Lower leg skin (tissue), 3 donors: ENCODE measurements around the gene LRRC55.

Source experiments
- POLR2A ChIP-seq, 2 donors: fragments of 450-650 bp; IDR thresholded peaks; one replicate each; pipeline ENCODE4 v1.6.1; 2016 to 2017; ENCODE audit warnings: antibody characterized with exemption in 2 of 2, mild to moderate bottlenecking in 1 of 2, moderate library complexity in 1 of 2
- TF ChIP-seq, protein P1 (sequence below), 3 donors: fragments of 450-650 bp; IDR thresholded peaks; one replicate each; pipeline ENCODE4 v1.5.1; 2016; ENCODE audit warnings: antibody characterized with exemption in 3 of 3, mild to moderate bottlenecking in 3 of 3, moderate library complexity in 2 of 3

DNA sequence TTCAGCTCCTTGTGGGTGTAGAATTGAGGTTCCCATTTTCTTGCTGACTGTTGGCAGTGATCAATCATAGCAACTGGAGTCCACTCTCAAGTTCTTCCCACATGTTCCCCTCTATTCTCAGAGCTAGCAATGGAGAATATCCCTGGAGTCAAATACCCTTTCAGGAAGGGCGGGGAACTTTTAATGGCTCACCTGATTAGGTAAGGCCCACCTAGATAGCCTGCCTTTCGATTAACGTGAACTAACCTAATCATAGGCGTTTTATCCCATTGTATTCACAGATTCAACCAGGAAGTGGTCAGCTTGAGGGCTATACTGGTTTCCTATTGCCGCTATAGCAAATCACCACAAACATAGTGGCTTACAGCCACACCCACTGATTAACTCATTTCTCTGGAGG lies 7.1 kb upstream of the LRRC55 start:
- TF ChIP-seq, protein P1, sequence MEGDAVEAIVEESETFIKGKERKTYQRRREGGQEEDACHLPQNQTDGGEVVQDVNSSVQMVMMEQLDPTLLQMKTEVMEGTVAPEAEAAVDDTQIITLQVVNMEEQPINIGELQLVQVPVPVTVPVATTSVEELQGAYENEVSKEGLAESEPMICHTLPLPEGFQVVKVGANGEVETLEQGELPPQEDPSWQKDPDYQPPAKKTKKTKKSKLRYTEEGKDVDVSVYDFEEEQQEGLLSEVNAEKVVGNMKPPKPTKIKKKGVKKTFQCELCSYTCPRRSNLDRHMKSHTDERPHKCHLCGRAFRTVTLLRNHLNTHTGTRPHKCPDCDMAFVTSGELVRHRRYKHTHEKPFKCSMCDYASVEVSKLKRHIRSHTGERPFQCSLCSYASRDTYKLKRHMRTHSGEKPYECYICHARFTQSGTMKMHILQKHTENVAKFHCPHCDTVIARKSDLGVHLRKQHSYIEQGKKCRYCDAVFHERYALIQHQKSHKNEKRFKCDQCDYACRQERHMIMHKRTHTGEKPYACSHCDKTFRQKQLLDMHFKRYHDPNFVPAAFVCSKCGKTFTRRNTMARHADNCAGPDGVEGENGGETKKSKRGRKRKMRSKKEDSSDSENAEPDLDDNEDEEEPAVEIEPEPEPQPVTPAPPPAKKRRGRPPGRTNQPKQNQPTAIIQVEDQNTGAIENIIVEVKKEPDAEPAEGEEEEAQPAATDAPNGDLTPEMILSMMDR (IDR thresholded peaks at IDR 0.05), result no peak
- no peak for TF ChIP-seq POLR2A (IDR thresholded peaks at IDR 0.05)
